Jurkat, Clone E6-1 (cell line): Measurements from ENCODE around the gene INPP5K.
"Not testable (repeated sequence)": the region's sequence is repeated elsewhere in the genome, so short reads cannot be mapped to it uniquely, and the experiment has no call there.

Source experiments
- DNase-seq: peaks from one replicate; pipeline ENCODE4 v3.0.0-alpha.2; 2011; ENCODE audit warnings: low read depth, low spot score
- H3K4me3 ChIP-seq: 2 replicates; pipeline ENCODE4 v1.5.1; 2011; ENCODE audit warnings: mild to moderate bottlenecking, low read length, control low read depth, moderate library complexity

Gene INPP5K

GRCh38 chr17:1473170-1473569 is 43.2 kb downstream of the INPP5K start:
- DNase-seq, result no peak
- no peak overlapping the region for H3K4me3 ChIP-seq

- no peak for DNase-seq
- H3K4me3 ChIP-seq, result no peak overlapping the region
Measured at GRCh38 chr17:1471911-1472821, 44.2 kb downstream of the INPP5K start.

DNA sequence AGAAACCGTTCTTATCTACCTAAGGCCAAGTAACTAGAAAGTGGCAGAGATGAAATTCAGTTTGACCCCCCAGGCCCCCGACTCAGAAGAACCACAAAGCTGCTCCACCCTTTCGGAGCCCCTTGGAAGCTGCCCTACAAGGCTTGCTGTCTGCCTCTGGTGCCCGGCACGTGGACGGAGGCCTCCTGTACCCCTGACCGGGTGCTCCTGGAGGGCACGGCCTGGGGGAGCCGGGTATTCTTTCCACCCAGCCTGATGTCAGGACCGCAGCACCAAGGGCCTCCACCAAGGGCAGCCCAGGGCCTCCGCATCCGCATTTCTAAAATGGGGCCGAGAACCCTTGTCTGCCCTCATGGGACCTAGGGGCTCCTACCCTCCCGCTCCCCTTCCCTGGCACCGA is 44.9 kb downstream of the INPP5K start:
- DNase-seq, result no peak
- no peak overlapping the region for H3K4me3 ChIP-seq

GRCh38 chr17:1470755-1471462 is 45.5 kb downstream of the INPP5K start:
- DNase-seq, result no peak
- no peak overlapping the region for H3K4me3 ChIP-seq

- DNase-seq, result no peak
- H3K4me3 ChIP-seq, result no peak overlapping the region
Measured at GRCh38 chr17:1470071-1470754, 46.2 kb downstream of the INPP5K start.

DNA sequence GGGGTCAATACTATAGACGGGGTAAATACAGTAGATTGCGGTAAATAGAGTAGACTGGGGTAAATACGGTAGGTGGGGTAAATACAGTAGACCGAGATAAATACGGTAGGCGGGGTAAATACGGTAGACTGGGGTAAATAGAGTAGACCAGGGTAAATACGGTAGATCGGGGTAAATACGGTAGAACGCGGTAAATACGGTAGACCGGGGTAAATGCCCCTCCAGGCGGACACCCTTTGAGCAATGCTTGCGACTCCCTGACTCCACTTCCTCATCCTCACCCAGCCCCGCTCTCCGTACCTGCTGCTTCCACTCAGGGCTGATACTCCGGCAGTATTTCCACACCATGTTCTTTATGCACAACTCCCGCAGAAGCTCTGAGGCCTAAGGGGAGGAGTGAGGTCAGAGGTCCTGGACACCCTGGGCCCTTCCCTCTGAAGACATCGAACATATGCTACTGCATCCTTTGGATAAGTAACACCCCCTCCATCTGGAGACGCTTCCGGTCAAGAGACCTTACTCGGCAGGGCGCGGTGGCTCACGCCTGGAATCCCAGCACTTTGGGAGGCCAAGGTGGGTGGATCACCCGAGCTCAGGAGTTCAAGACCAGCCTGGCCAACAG is 47.1 kb downstream of the INPP5K start:
- no peak overlapping the region for H3K4me3 ChIP-seq
- DNase-seq, result no peak

DNA sequence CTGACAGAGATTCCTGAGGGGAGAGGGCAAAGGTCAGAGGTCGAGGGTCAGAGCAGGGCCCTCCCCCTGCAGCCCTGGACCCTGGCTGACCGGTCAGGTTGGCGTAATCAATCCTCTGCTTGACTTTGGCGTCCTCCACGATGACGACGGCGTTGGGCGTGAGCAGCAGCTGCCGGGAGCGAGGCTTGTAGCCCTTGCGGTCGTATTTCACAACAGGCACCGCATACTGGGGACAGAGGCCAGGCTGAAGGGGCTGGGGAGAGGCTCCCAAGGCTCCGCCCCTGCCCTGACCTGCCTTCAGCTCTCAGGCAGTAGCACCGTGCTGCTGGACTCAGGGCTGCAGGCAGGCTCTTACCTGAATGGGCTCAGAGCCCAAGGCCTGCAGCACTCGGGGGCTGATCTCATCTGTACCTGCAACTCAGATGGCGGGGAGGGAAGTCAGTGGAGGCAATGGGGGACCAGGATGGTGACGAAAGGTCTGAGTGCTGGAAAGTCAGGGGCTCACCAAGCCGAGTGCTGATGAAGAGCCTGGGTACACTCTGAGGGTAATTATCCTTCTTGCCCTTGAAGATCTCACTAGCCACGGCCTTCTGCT is 48.4 kb downstream of the INPP5K start:
- no peak for DNase-seq
- H3K4me3 ChIP-seq, result no peak overlapping the region

DNA sequence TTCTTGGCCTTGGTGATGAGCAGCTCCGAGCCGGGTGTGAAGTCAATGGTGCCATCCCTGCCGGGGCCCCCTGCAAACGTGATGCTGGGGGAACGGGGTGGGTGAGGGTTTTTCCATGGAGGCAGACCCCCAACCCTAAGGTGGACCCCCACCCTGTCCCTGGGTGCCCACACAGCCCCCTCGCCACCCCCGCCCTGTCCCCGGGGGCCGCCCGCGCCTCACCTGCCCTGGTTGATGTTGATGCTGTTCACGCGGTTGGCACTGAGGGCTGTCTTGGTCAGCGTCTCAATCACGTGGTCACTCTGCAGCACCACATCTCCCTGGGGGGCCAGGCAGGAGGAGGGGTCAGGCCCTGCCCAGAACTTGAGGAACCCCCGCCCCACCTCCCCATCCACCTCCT is 49.2 kb downstream of the INPP5K start:
- no peak for DNase-seq
- H3K4me3 ChIP-seq, result no peak overlapping the region

DNA sequence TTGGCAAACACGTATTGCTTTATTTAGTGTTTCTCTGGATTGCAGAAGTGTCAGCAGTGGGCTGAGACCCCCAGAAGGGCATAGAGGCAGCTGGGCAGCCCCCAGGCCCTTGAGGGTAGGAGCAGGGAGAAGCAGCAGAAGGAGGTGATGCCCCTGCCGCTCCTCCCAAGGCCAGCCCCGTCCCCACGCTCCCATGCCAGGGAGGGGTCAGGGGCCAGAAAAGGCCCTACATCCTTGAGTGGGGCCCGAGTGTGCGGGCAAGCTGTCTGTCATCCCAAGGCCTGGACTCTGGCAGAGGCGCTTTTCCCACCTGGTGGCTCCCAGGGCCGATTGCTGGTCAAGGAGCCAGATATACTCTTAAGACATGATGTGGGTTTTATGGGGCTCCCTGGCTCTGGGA is 52.2 kb downstream of the INPP5K start:
- DNase-seq, result no peak
- no peak overlapping the region for H3K4me3 ChIP-seq

- DNase-seq, result no peak
- no peak overlapping the region for H3K4me3 ChIP-seq
Measured at GRCh38 chr17:1462164-1463112, 54.0 kb downstream of the INPP5K start.

GRCh38 chr17:1461198-1461944 is 55.0 kb downstream of the INPP5K start:
- DNase-seq, result no peak
- H3K4me3 ChIP-seq, result no peak overlapping the region

DNA sequence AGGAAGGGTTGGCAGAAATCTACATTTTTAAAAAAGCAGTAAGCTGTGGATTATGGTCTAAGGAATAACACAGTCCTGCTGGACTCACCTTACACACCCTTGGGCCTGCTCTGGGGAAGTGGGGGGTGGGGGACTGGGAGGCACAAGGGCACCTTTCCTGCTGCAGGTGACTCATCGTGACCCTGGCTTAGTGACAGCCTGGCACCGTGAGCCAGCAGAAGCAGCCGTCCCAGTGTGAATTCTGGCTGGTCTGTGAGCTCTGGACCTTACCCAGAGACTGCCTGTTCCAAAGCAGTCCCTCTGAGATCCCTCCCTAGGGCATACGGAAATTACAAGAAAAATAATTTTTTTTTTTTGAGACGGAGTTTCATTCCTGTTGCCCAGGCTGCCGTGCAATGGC is 56.2 kb downstream of the INPP5K start:
- no peak overlapping the region for H3K4me3 ChIP-seq
- no peak for DNase-seq

GRCh38 chr17:1455797-1456599 is 60.4 kb downstream of the INPP5K start, which contains the start of gene CRK:
Gene CRK, minus strand, starts transcription at chr17:1456232. Its CDS starts 115 bp downstream, at chr17:1456117.
- DNase-seq, result peak; percentile 89
- H3K4me3 ChIP-seq, result peak within 1 kb of the TSS; percentile 85

- no peak for DNase-seq
- H3K4me3 ChIP-seq, result peak overlapping the region; percentile 85
Measured at GRCh38 chr17:1455291-1455796, 61.1 kb downstream of the INPP5K start.

DNA sequence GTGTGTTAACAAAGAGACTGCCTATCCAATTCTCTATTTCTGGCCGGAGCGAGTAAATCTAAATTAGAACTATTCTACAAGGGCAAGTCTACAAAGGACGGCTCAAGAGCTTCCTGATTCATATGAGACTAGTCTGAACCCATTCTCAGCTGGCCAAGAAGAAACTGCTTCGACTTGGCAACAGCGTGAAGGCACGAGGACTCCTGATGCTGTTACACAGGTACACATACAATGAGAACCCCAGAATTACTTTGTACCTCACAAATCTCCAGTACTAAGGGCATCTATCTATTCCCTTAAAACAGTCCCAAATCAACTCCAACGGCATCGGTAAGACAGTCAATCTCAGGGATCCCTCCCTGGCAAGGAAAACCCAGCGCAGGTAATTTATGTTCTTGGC is 61.9 kb downstream of the INPP5K start:
- no peak for DNase-seq
- peak overlapping the region; percentile 85 for H3K4me3 ChIP-seq

DNA sequence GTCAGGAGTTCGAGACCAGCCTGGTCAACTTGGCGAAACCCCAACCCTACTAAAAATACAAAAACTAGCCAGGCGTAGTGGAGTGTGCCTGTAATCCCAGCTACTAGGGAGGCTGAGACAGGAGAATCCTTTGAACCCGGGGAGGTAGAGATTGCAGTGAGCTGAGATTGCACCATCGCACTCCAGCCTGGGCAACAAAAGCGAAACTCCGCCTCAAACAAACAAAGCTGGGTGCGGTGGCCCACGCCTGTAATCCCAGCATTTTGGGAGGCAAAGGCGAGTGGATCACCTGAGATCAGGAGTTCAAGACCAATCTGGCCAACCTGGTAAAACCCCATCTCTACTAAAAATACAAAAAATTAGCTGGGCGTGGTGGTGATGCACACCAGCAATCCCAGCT is 62.7 kb downstream of the INPP5K start:
- H3K4me3 ChIP-seq, DNase-seq: not testable (repeated sequence)
